Measurements from ENCODE around the gene IMPA2.

GRCh38 chr18:12017081-12017480, 35.8 kb downstream of the IMPA2 start:
- TF ChIP-seq POLR2A (IDR thresholded peaks at IDR 0.05) (no peak), CTCF (IDR thresholded peaks at IDR 0.05) (no peak), POLR2AphosphoS5 (IDR thresholded peaks at IDR 0.05) (no peak)
